Right cardiac atrium (tissue), 5 donors: Measurements from ENCODE around the gene SMOC2. TPM values are rescaled to one million over a fixed set of nuclear protein-coding genes. Genes with fewer than 3 reads are reported as not detected.

Experiments used
- ATAC-seq, 2 donors: fragments of 200-7000 bp; cut with Tn5 transposase; one replicate each; pipeline versions ENCODE4 v1.8.0 to v1.9.1; 2020; ENCODE audit warnings: moderate library complexity in 2 of 2, mild to moderate bottlenecking in 1 of 2
- DNase-seq, 3 donors: peaks; one replicate each; pipeline ENCODE4 v3.0.0-alpha.2; 2020
- H3K27ac ChIP-seq: one replicate; pipeline ENCODE4 v1.5.1; 2013; ENCODE audit warnings: mild to moderate bottlenecking, low read length, control low read depth, moderate library complexity
- H3K27me3 ChIP-seq: one replicate; pipeline ENCODE4 v1.6.1; 2013; ENCODE audit not compliant: control insufficient read depth, insufficient read depth
- H3K4me1 ChIP-seq: one replicate; pipeline ENCODE4 v1.6.1; 2013; ENCODE audit warnings: low read length; ENCODE audit not compliant: control insufficient read depth, insufficient read depth
- H3K4me3 ChIP-seq: one replicate; pipeline ENCODE4 v1.5.1; 2013; ENCODE audit warnings: low read length, control low read depth
- H3K9me3 ChIP-seq: one replicate; pipeline ENCODE4 v1.6.1; 2013; ENCODE audit warnings: low read length; ENCODE audit not compliant: control insufficient read depth
- WGBS: extraction: QIAGEN DNeasy Blood & Tissue Kit; methylation state at CpG from one replicate; pipeline ENCODE4 v1.1.7; 2013; 5-methylcytosine and 5-hydroxymethylcytosine counted together
- intact Hi-C, 4 donors: fragments of 100-400 bp; cut with DNase I; formaldehyde crosslinking; loops; one replicate each; pipeline versions ENCODE4 v1.11.0 to v1.14.0; 2022 to 2023
- polyA plus RNA-seq: library from polyadenylated mRNA; stranded (reverse); fragments of 200-250 nt; gene quantifications from one replicate; pipeline ENCODE4 v1.2.3, GENCODE V29; 2013
- total RNA-seq, 4 donors: library from RNA; stranded (reverse); fragmentation: NEBNext Ultra II Directional; extraction: Animal tissue kit (Norgen Biotek cat#: 25700); gene quantifications; one replicate each; pipeline ENCODE4 v1.2.1, GENCODE V29; 2021
- donor health status: healthy with polysubstance abuse.
- donor health status: DM: no; HTN: yes; CAD: no.
- donor health status: DM: no; HTN: no; CAD: no.
- donor health status: DM: no; HTN: yes; CAD: no; lungs with severe emphysema.
- donor health status: DM: yes; HTN: yes; CAD: no.

The SMOC2 gene
- total and polyA plus RNA-seq, 5 donors: 6.0 to 16.7 (median 10.9) TPM

- no peak overlapping the region for H3K4me3 ChIP-seq
- no peaks in the 10 kb centered on the region for H3K9me3 ChIP-seq
- H3K4me1 ChIP-seq: no peaks in the 10 kb centered on the region
- no peak overlapping the region for H3K27ac ChIP-seq
- DNase-seq (peak in 1 of 3 donors; percentile 51), ATAC-seq (peak; percentile 16 to 25)
- WGBS: 87% methylated on average over 8 of the region's 8 CpGs
- H3K27me3 ChIP-seq: no peaks in the 10 kb centered on the region
- intact Hi-C loops: no loop called here
Measured at GRCh38 chr6:168494726-168495125, 53.7 kb downstream of the SMOC2 start.

- ATAC-seq (peak in 1 of 2 donors; percentile 23), DNase-seq (peak in 1 of 3 donors; percentile 17)
- no peaks in the 10 kb centered on the region for H3K27me3 ChIP-seq
- 92% methylated on average over 13 of the region's 13 CpGs for WGBS
- H3K27ac ChIP-seq: no peak overlapping the region
- H3K4me1 ChIP-seq: no peaks in the 10 kb centered on the region
- intact Hi-C loops: no loop called here
- H3K9me3 ChIP-seq: no peaks in the 10 kb centered on the region
- no peak overlapping the region for H3K4me3 ChIP-seq
Measured at GRCh38 chr6:168495133-168495532, 54.1 kb downstream of the SMOC2 start.

GRCh38 chr6:168495636-168496035, 54.7 kb downstream of the SMOC2 start:
- no peaks in the 10 kb centered on the region for H3K27me3 ChIP-seq
- ATAC-seq: no peak
- no peak overlapping the region for H3K4me3 ChIP-seq
- 91% methylated on average over 16 of the region's 16 CpGs for WGBS
- peak in 1 of 3 donors; percentile 45 for DNase-seq
- no peaks in the 10 kb centered on the region for H3K9me3 ChIP-seq
- no peaks in the 10 kb centered on the region for H3K4me1 ChIP-seq
- intact Hi-C loops: no loop called here
- no peak overlapping the region for H3K27ac ChIP-seq

- Histone ChIP-seq H3K9me3 (no peaks in the 10 kb centered on the region), H3K4me1 (no peaks in the 10 kb centered on the region), H3K27ac (no peak overlapping the region), H3K27me3 (no peaks in the 10 kb centered on the region), H3K4me3 (no peak overlapping the region)
- intact Hi-C loops: no loop called here
- DNase-seq (peak in 1 of 3 donors; percentile 30), ATAC-seq (no peak)
- 61% methylated on average over 24 of the region's 24 CpGs for WGBS
Measured at GRCh38 chr6:168496139-168496996, 55.4 kb downstream of the SMOC2 start.

- intact Hi-C loops: no loop called here
- H3K9me3 ChIP-seq: no peaks in the 10 kb centered on the region
- DNase-seq (peak in 1 of 3 donors; percentile 43), ATAC-seq (no peak)
- no peaks in the 10 kb centered on the region for H3K27me3 ChIP-seq
- 83% methylated on average over 10 of the region's 10 CpGs for WGBS
- H3K4me1 ChIP-seq: no peaks in the 10 kb centered on the region
- no peak overlapping the region for H3K4me3 ChIP-seq
- no peak overlapping the region for H3K27ac ChIP-seq
Measured at GRCh38 chr6:168496997-168497331, 56.0 kb downstream of the SMOC2 start.

- no peaks in the 10 kb centered on the region for H3K9me3 ChIP-seq
- H3K4me3 ChIP-seq: no peak overlapping the region
- no peaks in the 10 kb centered on the region for H3K27me3 ChIP-seq
- no peak overlapping the region for H3K27ac ChIP-seq
- intact Hi-C loops: no loop called here
- H3K4me1 ChIP-seq: no peaks in the 10 kb centered on the region
- DNase-seq (peak in 1 of 3 donors; percentile 52), ATAC-seq (no peak)
- WGBS: 94% methylated on average over 15 of the region's 15 CpGs
Measured at GRCh38 chr6:168497381-168497780, 56.4 kb downstream of the SMOC2 start.

GRCh38 chr6:168498161-168498843, 57.3 kb downstream of the SMOC2 start:
- H3K4me1 ChIP-seq: no peaks in the 10 kb centered on the region
- H3K27me3 ChIP-seq: no peaks in the 10 kb centered on the region
- WGBS: 58% methylated on average over 14 of the region's 14 CpGs
- no peaks in the 10 kb centered on the region for H3K9me3 ChIP-seq
- no peak overlapping the region for H3K27ac ChIP-seq
- ATAC-seq: no peak
- DNase-seq: peak in 1 of 3 donors; percentile 45
- intact Hi-C loops: no loop called here
- H3K4me3 ChIP-seq: no peak overlapping the region

- H3K4me3 ChIP-seq: no peak overlapping the region
- H3K27me3 ChIP-seq: no peaks in the 10 kb centered on the region
- 87% methylated on average over 12 of the region's 13 CpGs for WGBS
- no peaks in the 10 kb centered on the region for H3K9me3 ChIP-seq
- H3K27ac ChIP-seq: no peak overlapping the region
- no peaks in the 10 kb centered on the region for H3K4me1 ChIP-seq
- intact Hi-C loops: no loop called here
- DNase-seq: no peak
- no peak for ATAC-seq
Measured at GRCh38 chr6:168499045-168499650, 58.2 kb downstream of the SMOC2 start.

- intact Hi-C loops: no loop called here
- ATAC-seq: no peak
- Histone ChIP-seq H3K9me3 (no peaks in the 10 kb centered on the region), H3K27ac (no peak overlapping the region), H3K4me1 (no peaks in the 10 kb centered on the region), H3K27me3 (no peaks in the 10 kb centered on the region), H3K4me3 (no peak overlapping the region)
- DNase-seq: no peak
- 89% methylated on average over 14 of the region's 14 CpGs for WGBS
Measured at GRCh38 chr6:168500519-168500918, 59.5 kb downstream of the SMOC2 start.

- Histone ChIP-seq H3K4me3 (no peak overlapping the region), H3K27ac (no peak overlapping the region), H3K27me3 (no peaks in the 10 kb centered on the region), H3K4me1 (no peaks in the 10 kb centered on the region), H3K9me3 (no peaks in the 10 kb centered on the region)
- intact Hi-C loops: no loop called here
- 73% methylated on average over 8 of the region's 8 CpGs for WGBS
- ATAC-seq: no peak
- peak in 1 of 3 donors; percentile 7 for DNase-seq
Measured at GRCh38 chr6:168501561-168501960, 60.6 kb downstream of the SMOC2 start.

GRCh38 chr6:168504366-168504765, 63.4 kb downstream of the SMOC2 start:
- intact Hi-C loops: no loop called here
- WGBS: 98% methylated on average over 3 of the region's 3 CpGs
- no peak for ATAC-seq

More at GRCh38 chr6:168504366-168504765, 63.4 kb downstream of the SMOC2 start:
- Histone ChIP-seq H3K4me3 (no peak overlapping the region), H3K9me3 (no peaks in the 10 kb centered on the region), H3K4me1 (no peaks in the 10 kb centered on the region), H3K27ac (no peak overlapping the region), H3K27me3 (no peaks in the 10 kb centered on the region)
- no peak for DNase-seq
